Esophagus muscularis mucosa (tissue), 4 donors: Measurements from ENCODE around the gene TMEM41A.

Experiments
- EP300 ChIP-seq: sonication (generic); formaldehyde crosslinking; IDR thresholded peaks from one replicate; pipeline ENCODE4 v1.6.1; 2017; ENCODE audit warnings: antibody characterized with exemption
- POLR2A ChIP-seq: fragments of 450-650 bp; IDR thresholded peaks from one replicate; pipeline ENCODE4 v1.6.1; 2017; ENCODE audit warnings: antibody characterized with exemption, moderate library complexity, mild to moderate bottlenecking, low read depth
- POLR2AphosphoS5 ChIP-seq, 2 donors: sonication (generic); formaldehyde crosslinking; IDR thresholded peaks; one replicate each; pipeline ENCODE4 v1.6.1; 2017; ENCODE audit warnings: antibody characterized with exemption in 2 of 2
- TF ChIP-seq, protein P1 (sequence below), 3 experiments: fragments of 200-600 bp in 2 of 3; fragments of 450-650 bp in 1 of 3; sonication (generic) in 2 of 3; IDR thresholded peaks; one replicate each; pipeline ENCODE4 v1.5.1; 2017 to 2019; ENCODE audit warnings: antibody characterized with exemption in 3 of 3, mild to moderate bottlenecking in 2 of 3, moderate library complexity in 1 of 3

DNA sequence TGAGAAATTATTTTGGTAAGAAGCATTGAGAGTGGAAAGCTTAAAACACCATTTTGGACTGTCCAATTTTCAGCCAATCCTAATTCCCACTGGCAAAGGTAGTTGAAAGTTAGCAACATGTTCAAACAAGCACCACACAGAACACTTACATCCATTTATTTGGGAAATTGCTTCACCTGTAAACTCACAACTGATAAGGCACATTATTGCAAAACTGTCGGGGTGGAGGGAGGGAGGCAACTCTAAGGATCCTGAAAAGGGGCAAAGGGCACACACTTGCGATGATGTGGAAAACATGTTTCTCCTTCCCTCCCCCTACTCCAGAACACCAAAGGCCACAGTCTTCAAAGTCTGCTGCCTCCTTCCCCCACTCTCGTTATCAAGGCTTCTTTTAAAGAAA lies 9.4 kb downstream of the TMEM41A start:
- TF ChIP-seq, protein P1, sequence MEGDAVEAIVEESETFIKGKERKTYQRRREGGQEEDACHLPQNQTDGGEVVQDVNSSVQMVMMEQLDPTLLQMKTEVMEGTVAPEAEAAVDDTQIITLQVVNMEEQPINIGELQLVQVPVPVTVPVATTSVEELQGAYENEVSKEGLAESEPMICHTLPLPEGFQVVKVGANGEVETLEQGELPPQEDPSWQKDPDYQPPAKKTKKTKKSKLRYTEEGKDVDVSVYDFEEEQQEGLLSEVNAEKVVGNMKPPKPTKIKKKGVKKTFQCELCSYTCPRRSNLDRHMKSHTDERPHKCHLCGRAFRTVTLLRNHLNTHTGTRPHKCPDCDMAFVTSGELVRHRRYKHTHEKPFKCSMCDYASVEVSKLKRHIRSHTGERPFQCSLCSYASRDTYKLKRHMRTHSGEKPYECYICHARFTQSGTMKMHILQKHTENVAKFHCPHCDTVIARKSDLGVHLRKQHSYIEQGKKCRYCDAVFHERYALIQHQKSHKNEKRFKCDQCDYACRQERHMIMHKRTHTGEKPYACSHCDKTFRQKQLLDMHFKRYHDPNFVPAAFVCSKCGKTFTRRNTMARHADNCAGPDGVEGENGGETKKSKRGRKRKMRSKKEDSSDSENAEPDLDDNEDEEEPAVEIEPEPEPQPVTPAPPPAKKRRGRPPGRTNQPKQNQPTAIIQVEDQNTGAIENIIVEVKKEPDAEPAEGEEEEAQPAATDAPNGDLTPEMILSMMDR (IDR thresholded peaks at IDR 0.05) = no peak
- TF ChIP-seq POLR2A = no peak
- TF ChIP-seq EP300 = no peak
- TF ChIP-seq POLR2AphosphoS5 (IDR thresholded peaks at IDR 0.05) = no peak
